ENCODE results near the gene RNF112. TPM values are rescaled to one million over a fixed set of nuclear protein-coding genes. Genes with fewer than 3 reads are reported as not detected.

Gene RNF112
- total RNA-seq, 1 experiment from 2014 or later = 0.10 TPM

- Histone ChIP-seq H3K36me3 (ENCODE audit: control insufficient read depth, insufficient read depth, low read length) (no peaks in the 10 kb centered on the region), H3K9me3 (ENCODE audit: control insufficient read depth, insufficient read depth, low read depth, low read length) (no peaks in the 10 kb centered on the region), H3K27ac (ENCODE audit: low read length) (no peak overlapping the region), H3K4me3 (ENCODE audit: low read depth in 2 of 2, low read length in 2 of 2) (no peak overlapping the region), H3K27me3 (ENCODE audit: control insufficient read depth, insufficient read depth, low read length) (no peaks in the 10 kb centered on the region), H3K4me1 (ENCODE audit: control insufficient read depth, insufficient read depth, low read length) (no peaks in the 10 kb centered on the region; the same call in 1 of the 2 replicates)
- intact Hi-C loops (cut with micrococcal nuclease; ENCODE audit: unreplicated experiment) = no loop called here
- DNase-seq (ENCODE audit: low read depth, low spot score) (no peak), ATAC-seq (no peak)
- BruUV-seq (replicated peaks) = no TSS peak
- CTCF ChIA-PET = no interaction called here
- in situ Hi-C loops (cut with HindIII; ENCODE audit: low pct_unique_long_range_greater_than_20kb, low sequenced_read_pairs) = no loop called here
- no peak for TF ChIP-seq CTCF (IDR thresholded peaks at IDR 0.05)
- TF ChIP-seq REST (IDR thresholded peaks at IDR 0.05; ENCODE audit: insufficient read depth in 1 of 2, low read depth in 2 of 2, low read length in 1 of 2) = no peak
- TF ChIP-seq SIN3A (IDR thresholded peaks at IDR 0.05; ENCODE audit: borderline replicate concordance, insufficient read depth, low read depth, low read length) = no peak
- POLR2A ChIA-PET = interaction anchor here (0.6 kb wide), 1 partner anchor 393 kb away, joined by 5 read pairs; no protein-coding TSS in a partner anchor
Observed at GRCh38 chr17:19369846-19370492, 41.1 kb upstream of the RNF112 start.

DNA sequence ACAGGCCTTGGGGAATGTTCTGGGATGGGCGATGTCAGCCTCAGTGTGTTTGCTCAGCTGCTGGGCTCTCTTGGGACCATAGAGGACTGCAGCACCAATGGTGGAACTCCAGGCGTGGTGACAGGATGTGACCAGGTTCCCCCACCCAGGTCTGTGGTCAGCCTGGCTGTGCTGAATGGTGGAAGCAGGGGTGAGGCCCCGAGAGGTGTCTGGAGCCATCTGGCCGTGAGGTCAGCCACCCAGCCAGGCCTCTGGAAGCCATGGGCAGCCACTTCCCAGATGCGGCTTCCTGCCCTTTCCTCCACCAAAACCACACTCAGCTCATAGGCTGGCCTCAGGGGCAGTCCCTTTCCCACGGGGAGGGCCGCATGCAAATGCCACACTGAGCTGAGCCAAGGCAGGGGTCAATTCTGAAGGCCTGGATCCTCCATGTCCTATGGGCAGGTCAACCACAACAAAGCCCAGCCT is 40.5 kb upstream of the RNF112 start:
- POLR2A ChIA-PET = no interaction called here
- DNase-seq (ENCODE audit: low read depth, low spot score) (no peak), ATAC-seq (no peak)
- CTCF ChIA-PET = no interaction called here
- Histone ChIP-seq H3K9me3 (ENCODE audit: control insufficient read depth, insufficient read depth, low read depth, low read length) (no peaks in the 10 kb centered on the region), H3K4me1 (ENCODE audit: control insufficient read depth, insufficient read depth, low read length) (no peaks in the 10 kb centered on the region), H3K4me3 (ENCODE audit: low read depth in 2 of 2, low read length in 2 of 2) (no peak overlapping the region), H3K27ac (ENCODE audit: low read length) (no peak overlapping the region), H3K27me3 (ENCODE audit: control insufficient read depth, insufficient read depth, low read length) (no peaks in the 10 kb centered on the region), H3K36me3 (ENCODE audit: control insufficient read depth, insufficient read depth, low read length) (no peaks in the 10 kb centered on the region)
- in situ Hi-C loops (cut with HindIII; ENCODE audit: low pct_unique_long_range_greater_than_20kb, low sequenced_read_pairs) (no loop called here), intact Hi-C loops (cut with micrococcal nuclease; ENCODE audit: unreplicated experiment) (no loop called here)
- no peak for TF ChIP-seq REST (IDR thresholded peaks at IDR 0.05; ENCODE audit: insufficient read depth in 1 of 2, low read depth in 2 of 2, low read length in 1 of 2)
- no peak for TF ChIP-seq SIN3A (IDR thresholded peaks at IDR 0.05; ENCODE audit: borderline replicate concordance, insufficient read depth, low read depth, low read length)
- no peak for TF ChIP-seq TCF7L2 (IDR thresholded peaks at IDR 0.05; ENCODE audit: low read depth, low read length)
- no peak for TF ChIP-seq POLR2AphosphoS5 (IDR thresholded peaks at IDR 0.05; ENCODE audit: low read depth, low read length)
- TF ChIP-seq CTCF (IDR thresholded peaks at IDR 0.05) = no peak
- no TSS peak for BruUV-seq (replicated peaks)
